HG03521 (cell line): Measurements from ENCODE around the gene MEF2C.
A peak's percentile ranks its signal among the peaks of the same experiment; 100 is the strongest.

Experiments used
- ATAC-seq: cut with Tn5 transposase; IDR thresholded peaks from one replicate; pipeline ENCODE4 v1.9.1; 2021; ENCODE audit warnings: mild to moderate bottlenecking, moderate library complexity; ENCODE audit not compliant: unreplicated experiment

The MEF2C gene

DNA sequence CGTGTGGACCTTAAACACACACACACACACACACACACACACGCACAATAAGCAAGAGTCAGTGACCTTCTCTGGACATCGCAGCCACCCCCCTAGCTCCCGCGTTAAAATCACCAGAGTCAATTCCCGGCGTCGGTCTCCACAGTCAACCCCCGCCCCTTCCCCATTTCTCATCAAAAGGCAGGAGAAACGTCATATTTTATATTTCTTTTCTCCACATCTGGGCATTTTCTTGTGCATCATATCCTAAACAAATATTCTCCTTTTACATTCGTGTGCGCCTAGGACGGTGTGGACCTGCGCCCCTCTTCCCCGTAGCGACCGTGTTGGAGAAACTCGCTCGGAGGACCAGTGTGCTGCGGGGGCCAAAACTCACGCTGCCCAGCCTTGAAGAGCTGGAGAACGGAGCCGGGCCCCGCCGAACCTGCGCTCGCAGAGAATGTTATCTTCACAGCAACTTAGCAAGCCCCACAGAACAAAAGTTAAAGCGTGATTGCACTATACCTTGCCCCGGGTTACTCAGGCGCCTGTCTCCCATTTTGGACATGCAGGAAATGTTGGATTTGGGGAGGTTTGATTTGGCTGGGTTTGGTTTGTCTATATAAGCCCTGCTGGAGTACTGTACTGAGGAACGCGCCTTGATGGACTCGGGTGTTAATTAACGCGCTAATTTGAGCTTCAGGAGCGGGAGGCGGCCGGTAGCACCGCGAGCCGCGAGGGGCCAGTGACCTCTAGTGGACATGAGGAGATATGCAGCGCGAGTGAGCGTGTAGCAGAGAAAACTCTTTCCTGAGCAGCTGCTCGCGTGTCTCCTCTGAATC, 192.4 kb downstream of the MEF2C start:
- peak; percentile 69 for ATAC-seq

DNA sequence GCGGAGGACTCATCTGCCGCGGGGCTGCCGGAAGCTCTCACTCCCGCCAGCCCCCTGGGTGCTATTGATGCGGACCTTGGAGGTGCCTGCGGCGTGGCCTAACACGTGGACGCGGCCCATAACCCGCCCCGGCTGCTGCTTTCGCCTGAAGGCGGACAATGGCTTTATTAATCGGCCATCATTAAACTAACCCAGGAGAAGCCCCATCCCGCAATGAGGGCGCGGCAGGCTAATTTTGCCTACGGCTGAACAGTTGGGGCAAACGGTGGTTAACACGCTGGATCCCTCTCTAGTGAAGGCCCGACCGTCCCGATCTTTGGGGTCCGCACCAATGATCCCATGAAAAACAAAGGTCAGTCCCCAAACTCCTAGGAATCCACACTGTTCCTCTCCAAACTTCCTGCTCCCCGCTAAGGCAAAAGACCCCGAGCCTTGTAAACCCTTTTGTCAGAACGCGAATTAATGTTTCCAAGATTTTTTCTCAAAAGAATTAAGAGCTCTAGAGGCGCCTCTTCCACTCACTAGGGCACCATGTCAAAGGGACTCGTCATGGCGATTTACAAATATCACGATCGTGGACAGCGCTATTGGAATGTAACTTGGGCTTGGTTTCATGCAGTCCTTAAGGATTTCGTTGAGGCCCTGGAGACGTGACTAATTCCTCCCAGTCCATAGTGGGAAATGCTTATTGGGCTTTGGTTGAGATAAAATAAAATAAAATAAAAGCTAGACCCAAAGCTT, 193.1 kb downstream of the MEF2C start:
- ATAC-seq = no peak

DNA sequence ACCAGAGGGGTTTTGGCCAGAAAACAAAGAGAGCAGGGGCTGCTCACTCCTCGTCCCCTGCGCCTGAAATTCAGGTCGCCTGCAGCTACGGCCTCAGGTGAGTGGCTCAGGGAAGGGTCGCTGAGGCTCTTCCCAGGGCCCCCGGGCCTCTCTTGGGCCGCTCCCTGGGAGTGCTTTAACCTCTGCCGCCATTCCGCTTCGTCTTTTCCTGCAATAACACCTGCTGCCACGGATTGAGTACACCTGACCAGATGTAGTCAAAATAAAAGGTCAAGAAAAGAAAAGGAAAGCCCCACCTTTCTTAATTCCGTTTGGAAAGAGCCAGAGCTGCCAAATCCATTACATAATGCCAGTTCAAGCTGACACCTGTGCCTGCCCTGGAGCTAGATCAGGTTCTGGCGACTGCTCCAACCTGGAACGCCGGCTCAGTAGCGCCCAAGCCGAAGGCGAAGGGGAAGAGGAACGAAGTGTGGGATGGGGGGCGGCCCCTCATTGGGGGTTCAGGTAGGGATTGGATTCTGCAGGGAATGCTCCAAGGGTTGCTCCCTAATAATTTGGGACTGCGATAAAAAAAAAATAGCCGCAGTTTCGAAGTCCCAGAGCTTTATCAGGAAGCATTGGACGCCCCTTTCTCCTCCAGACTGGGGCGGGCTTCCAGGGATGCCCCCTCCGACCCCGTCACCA, 193.9 kb downstream of the MEF2C start:
- no peak for ATAC-seq

DNA sequence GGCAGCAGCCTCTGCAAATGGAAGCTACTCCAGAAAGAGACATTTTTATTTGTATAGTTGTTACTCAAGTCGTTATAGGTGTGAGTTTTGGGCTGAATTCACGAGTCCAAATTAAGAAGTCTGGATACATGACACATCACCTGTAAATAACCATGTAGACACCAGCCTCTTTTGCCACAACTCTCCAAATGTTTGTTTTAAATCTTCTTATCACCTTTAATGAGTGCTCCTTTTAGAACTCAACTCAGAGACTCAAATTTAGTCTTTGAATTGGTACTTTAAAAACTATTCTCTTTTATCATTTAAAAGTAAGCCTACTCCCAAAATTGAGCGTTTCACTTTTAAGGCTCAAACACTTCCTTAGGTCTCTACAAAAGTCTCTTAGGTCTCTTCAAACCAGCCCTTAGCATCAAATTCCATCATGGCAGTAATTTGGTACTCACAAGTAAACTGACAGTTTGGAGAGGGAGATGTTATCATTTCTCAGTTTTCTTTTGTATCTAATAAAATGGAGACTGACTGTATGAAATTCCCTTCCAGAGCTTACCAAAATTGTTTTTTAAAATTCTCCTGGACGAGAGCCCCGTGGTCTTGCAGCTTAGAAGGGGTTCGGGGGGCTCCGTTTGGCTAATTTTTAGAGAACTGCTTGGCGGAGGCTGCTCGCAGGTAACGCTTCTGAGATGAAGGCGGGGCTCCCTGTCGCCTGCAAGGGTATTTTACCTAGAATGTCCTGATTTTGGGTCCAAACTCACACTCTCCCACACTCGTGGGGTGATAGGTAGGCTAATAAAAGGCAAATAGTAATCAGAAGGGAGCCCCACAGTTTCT, 194.6 kb downstream of the MEF2C start:
- ATAC-seq = no peak

DNA sequence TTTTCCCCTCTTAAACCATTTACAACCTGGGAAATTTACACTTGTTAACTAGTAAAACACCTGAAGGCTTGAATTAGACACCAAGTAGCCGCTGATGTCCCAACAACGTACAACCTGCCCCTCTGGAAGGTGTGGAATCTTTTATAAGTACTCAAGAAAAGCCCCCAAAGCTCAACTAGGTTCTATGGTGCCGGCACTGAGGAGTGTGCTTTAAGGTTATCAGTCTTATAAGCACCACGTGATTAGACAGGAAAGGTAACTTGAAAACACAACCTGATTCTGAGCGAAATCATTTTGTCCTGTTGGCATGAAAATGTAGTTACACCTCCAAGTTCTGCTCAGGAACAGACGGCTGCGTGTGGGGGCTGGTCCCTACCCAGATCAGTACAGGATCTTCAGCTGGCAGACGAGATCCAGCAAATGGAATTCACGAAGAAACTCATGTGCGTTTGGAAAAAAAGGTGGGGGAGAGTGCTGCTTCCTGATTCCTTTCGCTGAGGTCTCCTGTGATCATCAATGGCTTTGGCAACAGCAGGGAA, 195.5 kb downstream of the MEF2C start:
- no peak for ATAC-seq

DNA sequence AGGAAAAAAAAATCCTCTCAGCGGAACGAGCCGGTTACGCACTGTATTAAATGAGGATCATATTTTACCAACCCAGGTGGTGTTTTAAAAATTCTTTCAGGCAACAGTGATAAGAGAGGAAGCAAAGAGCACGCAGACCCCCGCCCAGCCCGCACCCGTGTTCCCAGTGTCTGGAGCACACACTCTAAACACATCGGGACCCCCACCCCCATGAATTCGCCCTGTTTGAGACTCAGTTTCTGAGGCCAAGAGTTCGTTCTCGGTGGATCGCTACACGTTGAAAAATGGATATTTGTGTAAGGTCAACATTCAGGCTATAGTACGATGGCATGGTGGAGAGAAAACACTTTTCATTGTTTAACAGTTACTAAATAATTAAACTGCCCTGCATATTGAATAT, 196.3 kb downstream of the MEF2C start:
- no peak for ATAC-seq

DNA sequence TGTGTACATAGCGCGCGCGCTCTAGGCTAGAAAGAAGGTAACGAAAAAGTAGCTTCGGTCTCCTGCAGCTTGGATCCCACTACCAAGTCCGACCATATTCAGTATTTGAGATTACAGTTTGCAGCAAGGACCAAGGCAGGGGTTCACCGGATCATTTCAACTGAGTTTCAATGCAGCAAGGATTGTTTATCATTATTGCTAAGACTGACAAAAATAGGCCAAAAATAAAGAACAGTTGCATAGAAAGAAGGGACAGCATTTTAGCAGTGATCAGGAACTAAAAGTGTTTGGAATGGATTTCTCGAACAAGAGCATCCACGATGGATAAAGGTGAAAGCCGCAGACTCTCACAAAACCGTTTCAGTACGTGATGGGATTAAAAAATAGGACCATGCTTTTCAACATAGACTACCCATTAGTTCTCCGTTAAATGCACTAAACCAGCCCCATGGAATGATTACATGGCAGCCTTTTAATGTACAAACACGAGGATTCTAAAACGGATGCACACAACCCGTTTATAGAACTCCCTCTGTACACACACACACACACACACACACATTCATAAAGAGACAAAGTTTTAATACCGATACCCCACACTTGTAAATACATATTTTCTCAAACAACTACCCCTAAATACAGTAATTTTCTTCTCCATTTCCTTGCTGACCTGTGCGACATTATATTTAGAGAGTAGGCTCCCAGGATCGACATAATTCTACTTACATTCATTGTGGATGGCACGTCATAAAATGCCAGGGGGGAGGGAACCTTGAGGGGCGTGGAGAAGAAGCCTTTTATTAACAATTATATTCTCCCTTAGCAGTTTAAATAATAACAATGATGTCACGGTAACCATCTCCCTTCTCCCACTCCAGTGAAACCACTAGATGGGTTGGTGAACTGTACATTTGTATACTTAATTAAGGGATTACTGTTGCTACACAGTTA, 197.1 kb downstream of the MEF2C start:
- ATAC-seq = no peak

DNA sequence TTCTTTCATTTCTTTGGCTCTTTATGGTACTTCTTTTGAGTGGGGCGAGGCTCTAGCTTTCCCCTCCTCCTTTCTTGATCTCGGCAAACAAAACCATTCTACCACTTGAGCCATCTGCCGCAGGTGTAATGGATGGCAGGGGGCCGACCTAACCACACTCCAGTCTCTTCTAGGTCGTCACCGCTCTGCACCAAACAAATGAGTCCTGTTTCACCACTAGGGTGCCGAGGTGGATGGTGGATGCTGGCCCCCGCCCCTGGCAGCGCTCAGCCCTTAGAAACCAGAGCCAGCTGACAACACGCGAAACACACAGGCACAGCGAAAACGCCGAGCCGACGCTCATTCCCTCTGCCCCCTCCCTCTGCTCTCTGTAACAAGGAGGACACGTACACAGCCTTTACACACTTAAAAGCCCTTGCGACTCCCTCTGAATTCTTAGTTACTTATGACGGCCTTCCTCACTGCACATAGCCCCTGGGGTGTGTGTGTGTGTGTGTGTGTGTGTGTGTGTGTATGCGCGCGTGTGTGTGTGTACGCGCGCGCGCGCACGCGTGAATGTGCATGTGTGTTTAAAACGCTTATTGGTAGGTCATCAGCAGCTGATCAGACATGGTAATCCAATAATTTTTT, 199.4 kb downstream of the MEF2C start:
- peak; percentile 71 for ATAC-seq

DNA sequence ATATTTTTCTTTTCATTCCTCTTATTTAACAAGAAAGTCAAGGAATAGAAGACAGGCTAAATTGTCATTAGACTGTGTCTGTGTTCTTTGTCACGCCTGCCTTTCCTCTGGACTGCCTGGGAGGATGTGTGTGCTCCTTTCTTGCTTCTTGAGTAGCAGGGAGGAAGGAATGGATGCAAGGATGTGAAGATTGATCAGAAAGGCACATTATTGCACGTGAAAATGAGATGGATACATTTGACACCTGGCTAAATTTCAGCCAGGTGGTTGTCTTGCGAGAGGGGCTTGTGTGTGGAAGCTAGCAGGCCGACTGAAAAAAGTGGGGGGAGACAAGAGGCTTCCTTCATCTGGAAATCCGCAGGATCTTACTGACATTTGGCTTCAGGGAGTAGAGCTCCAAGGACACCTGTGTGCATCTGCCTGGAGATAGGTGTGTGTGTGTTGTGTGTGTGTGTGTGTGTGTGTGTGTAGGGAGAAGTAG, 200.1 kb downstream of the MEF2C start:
- no peak for ATAC-seq

DNA sequence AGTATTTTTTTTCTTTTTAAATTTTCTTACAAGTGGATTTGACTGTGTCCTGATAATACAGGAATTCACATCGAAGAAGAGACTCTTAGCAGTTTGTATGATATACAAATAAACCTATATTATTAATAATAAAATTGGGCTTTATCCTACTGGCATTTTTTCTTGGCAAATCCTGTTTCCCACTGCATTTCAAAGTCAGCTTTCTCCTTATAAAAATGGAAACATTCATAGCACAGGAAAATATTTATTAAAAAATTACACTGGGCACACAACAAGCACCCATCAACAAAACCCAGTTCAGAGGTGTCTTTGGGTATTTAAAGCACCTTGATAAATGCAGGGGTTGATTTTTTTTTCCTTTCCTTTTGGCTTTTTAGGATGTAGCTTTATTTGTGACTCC, 200.9 kb downstream of the MEF2C start:
- no peak for ATAC-seq

DNA sequence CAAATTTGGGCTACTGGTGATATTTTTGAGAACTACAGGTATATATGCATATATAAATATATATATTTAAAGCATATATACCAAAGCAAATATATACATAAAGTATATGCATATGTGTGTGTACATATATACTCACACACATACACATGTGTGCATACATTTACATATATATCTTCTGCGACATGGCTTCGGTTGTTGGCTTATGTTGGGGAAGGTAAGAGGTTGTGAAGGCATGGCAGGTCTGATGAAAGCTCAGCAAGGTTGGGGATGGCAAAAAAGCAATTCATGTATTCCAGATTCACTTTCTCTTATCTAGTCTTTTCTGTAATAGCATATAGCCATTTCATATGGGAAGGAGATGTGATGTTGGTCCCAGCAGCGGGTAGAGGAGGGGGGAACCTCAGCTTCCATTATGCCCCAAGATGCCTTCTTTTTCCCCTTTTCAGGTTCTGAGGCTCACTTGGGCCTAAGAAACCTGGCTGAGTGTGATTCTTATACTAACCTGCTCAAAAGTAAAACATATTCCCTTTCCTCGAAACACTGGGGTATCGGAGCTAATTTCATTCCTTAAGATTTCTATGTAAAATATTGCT, 201.7 kb downstream of the MEF2C start:
- ATAC-seq = no peak

DNA sequence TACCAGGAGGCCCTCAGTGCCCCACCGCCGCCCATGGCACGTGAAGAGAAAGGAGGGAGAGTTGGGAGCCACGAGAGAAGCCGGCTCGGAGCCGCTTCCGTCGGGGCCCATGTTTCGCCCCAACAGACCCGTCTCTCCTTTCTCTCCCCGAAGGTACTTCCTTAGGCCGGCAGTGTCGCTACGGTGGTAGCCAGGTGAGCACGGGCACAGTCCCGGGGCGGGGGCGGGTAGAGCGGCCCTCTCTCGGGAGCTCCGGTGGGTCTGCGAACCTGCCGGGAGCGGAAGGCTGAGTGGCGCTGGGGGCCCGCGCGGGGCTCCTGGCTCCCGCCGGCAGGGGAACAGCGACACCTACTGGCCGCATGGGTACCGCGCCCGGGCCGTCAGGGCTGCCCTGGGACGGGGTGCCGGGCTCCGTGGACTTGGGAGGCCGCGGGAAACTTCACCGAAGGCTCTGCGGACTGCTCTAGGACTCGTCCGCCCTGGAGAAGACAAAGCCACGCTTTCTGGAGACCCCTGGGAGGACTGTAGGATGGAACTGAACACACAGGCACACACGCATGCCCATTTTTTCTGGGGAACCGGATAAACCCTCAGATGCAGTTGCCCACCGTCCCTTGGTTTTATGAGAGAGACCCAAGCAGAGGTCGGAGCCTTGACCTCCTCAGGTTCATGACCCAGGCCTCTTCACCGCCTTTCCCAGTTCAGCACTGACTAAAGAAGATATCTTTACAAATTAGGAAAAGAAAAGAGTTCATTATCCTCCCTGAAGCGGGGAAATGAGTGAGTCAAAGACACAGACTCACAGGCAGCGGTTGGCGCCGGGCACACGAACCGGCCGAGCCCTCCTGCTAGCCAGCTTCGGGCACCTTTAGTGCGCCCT, 202.5 kb downstream of the MEF2C start:
- peak; percentile 51 for ATAC-seq

DNA sequence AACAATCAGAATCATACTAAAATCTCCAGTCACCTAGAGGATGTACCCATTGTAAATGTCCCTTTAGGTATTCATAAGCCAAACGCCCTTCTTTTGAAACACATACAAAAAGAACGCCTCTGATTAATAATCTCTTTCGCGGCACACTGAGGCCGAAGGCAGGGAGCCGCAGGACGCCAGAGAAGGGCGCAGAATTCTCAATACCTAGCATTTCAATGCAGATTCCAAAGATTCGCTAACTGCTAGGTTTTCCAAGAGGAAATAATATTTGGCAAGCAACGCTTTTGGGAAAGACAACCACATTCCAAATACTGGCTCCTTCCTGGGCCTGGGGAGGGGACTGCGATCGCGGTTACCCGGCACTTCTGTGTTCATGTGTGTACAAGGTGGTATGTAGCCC, 203.3 kb downstream of the MEF2C start:
- no peak for ATAC-seq

DNA sequence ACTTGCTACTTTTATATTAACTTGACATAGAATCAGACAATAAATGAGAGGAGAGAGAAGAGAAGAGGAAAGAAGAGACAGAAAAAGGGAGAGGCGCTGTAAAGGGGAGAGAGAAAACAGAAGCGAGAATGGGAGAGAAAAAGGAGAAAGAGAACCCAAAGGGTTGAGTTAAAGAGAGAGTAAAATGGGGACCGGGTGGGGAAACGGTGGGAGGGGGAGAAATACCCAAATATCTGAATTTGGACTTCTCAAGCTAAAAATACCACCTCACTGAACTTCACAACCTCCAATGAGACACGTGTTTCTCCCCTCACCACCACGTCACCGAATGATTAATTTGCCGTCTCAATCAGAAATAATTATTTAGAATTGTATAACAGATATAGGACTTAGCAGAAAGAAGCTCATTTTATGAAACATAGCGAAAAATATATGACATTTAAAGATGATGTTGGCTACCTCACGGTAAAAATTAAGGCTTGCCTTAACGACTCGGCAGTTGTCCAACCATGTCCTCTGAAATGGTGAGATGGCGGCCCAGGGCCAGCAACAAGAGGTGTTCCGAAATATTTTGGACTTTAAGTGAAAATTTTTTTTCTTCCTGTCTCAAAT, 204.1 kb downstream of the MEF2C start:
- ATAC-seq = no peak

DNA sequence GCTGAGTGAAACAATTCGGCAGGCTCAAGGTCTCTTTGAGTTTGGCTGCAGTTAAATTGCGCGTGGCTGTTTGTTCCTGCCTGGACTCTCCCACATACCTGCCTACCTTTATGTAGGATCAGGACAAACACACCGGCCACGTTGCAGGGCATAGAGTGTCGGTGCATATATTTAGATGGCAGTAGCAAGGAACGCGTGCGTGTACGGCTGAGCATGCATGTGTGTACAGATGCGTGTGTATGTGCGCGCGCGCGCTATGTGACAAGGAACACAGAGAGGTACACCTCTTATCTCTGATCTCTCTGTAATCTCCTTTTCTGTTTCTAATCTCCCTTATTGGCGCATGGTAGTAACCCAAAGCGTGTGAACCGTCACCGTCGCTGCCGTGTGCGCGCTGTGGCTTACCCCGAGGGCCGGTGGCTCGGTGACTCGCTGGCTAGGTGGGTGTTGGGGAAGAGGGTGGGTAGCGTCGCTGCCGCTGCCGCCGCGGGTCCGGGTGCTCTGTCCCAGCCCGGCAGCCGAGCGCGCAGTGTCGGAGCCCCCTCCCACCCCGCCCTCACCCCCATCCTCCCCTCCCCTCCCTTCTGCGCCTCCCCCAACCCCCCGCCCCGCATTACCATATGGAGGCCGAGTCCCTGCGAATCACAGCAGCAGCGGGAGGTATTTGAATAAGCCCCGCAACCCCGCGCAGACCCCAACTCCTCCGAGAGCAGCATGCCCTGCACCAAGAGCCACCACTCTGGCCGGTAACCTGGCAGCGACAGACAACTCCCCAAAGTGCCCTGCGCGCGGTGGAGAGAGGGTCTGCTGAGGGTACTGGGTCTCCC, 204.8 kb downstream of the MEF2C start:
- no peak for ATAC-seq

DNA sequence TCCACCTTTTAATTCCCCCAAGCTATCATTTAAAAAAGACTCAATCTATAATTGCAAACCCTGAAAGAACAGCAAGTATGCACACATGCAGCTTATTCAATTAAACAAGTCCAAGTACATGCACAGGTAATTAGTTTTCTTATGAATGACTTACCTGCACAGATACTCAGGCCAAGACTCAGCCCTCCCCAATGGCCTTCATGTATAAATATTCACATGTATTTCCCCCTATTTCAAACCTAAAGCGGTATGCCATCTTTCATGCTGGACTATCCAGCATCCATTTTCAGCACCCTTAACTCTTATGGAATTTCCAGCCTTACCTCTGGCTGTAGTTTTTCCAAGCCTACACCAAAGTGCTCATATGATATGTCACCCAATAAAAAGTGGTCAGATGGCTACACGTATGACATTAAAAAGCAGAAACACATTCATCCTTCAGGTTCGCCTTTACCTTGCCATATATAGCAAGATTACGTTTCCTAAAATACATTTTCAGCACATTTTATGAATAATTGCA, 205.5 kb downstream of the MEF2C start:
- no peak for ATAC-seq
